DOHH2 (cell line): ENCODE data around the gene MEF2A.

Experiments used
- H3F3A ChIP-seq: fragments of 200-600 bp; sonication (generic), shearing (Covaris generic); 2 replicates; pipeline ENCODE4 v1.6.0; 2016; ENCODE audit warnings: antibody characterized with exemption, mild to moderate bottlenecking; ENCODE audit not compliant: control insufficient read depth, insufficient read depth
- H3K27ac ChIP-seq: fragments of 200-600 bp; sonication (generic); 2 replicates; pipeline ENCODE4 v1.5.1; 2014; ENCODE audit warnings: low read depth, mild to moderate bottlenecking, low read length, moderate library complexity
- H3K27me3 ChIP-seq: fragments of 200-600 bp; sonication (generic); 2 replicates; pipeline ENCODE4 v1.6.1; 2014; ENCODE audit warnings: mild to moderate bottlenecking, low read length, mixed read lengths; ENCODE audit not compliant: control insufficient read depth
- H3K36me3 ChIP-seq: fragments of 200-600 bp; sonication (generic); 2 replicates; pipeline ENCODE4 v1.6.1; 2014; ENCODE audit warnings: mild to moderate bottlenecking, low read length, moderate library complexity, mixed read lengths; ENCODE audit not compliant: control insufficient read depth
- H3K4me1 ChIP-seq: fragments of 200-600 bp; sonication (generic); 2 replicates; pipeline ENCODE4 v1.6.1; 2014; ENCODE audit warnings: mild to moderate bottlenecking, low read length, mixed read lengths; ENCODE audit not compliant: control insufficient read depth
- H3K4me2 ChIP-seq: fragments of 200-600 bp; sonication (generic); 2 replicates; pipeline ENCODE4 v1.6.0; 2014; ENCODE audit warnings: mild to moderate bottlenecking, low read length, moderate library complexity
- H3K4me3 ChIP-seq: fragments of 200-600 bp; sonication (generic); 2 replicates; pipeline ENCODE4 v1.5.1; 2014; ENCODE audit warnings: mild to moderate bottlenecking, low read length, mixed read lengths
- H3K79me2 ChIP-seq: fragments of 200-600 bp; sonication (generic); 2 replicates; pipeline ENCODE4 v1.6.1; 2014; ENCODE audit warnings: mild to moderate bottlenecking, low read length, mixed read lengths; ENCODE audit not compliant: control insufficient read depth
- H3K9me2 ChIP-seq: fragments of 200-600 bp; sonication (generic); replicated peaks from 2 replicates; pipeline ENCODE4 v1.6.1; 2014; ENCODE audit warnings: mild to moderate bottlenecking, low read length, mixed read lengths; ENCODE audit not compliant: control insufficient read depth
- H3K9me3 ChIP-seq: fragments of 200-600 bp; sonication (generic); 2 replicates; pipeline ENCODE4 v1.6.1; 2014; ENCODE audit warnings: antibody characterized with exemption, low read length, mixed read lengths; ENCODE audit not compliant: control insufficient read depth, insufficient read depth
- H4K20me1 ChIP-seq: fragments of 200-600 bp; sonication (generic); 2 replicates; pipeline ENCODE4 v1.6.0; 2014; ENCODE audit warnings: low read depth, mild to moderate bottlenecking, antibody characterized with exemption, low read length, moderate library complexity; ENCODE audit not compliant: control insufficient read depth, insufficient read depth
- CTCF ChIP-seq: fragments of 200-600 bp; sonication (generic); IDR thresholded peaks from one replicate; pipeline ENCODE4 v1.5.1; 2014; ENCODE audit warnings: antibody characterized with exemption, mild to moderate bottlenecking, low read depth, low read length; ENCODE audit not compliant: poor library complexity, severe bottlenecking
- EZH2phosphoT487 ChIP-seq: fragments of 200-600 bp; sonication (generic); IDR thresholded peaks from 2 replicates; pipeline ENCODE4 v1.6.1; 2017; ENCODE audit warnings: borderline replicate concordance, mild to moderate bottlenecking, antibody characterized with exemption, low read length, moderate library complexity, mixed read lengths

MEF2A gene

GRCh38 chr15:99574048-99574447, 8.3 kb downstream of the MEF2A start:
- H3K27ac ChIP-seq: no peak overlapping the region
- peaks cover 63% of the 10 kb centered on the region for H3K36me3 ChIP-seq
- H3K4me1 ChIP-seq: peaks cover 11% of the 10 kb centered on the region
- no peaks in the 10 kb centered on the region for H3K9me3 ChIP-seq
- no peaks in the 10 kb centered on the region for H3K27me3 ChIP-seq
- H3K4me3 ChIP-seq: no peak overlapping the region
- no peak overlapping the region for H3K4me2 ChIP-seq
- no peaks in the 10 kb centered on the region for H3K9me2 ChIP-seq
- H3F3A ChIP-seq: no peaks in the 10 kb centered on the region
- TF ChIP-seq EZH2phosphoT487: no peak
- no peak for TF ChIP-seq CTCF
- H4K20me1 ChIP-seq: peaks cover 28% of the 10 kb centered on the region; the same call in 1 of the 2 replicates
- H3K79me2 ChIP-seq: peaks cover 100% of the 10 kb centered on the region

DNA sequence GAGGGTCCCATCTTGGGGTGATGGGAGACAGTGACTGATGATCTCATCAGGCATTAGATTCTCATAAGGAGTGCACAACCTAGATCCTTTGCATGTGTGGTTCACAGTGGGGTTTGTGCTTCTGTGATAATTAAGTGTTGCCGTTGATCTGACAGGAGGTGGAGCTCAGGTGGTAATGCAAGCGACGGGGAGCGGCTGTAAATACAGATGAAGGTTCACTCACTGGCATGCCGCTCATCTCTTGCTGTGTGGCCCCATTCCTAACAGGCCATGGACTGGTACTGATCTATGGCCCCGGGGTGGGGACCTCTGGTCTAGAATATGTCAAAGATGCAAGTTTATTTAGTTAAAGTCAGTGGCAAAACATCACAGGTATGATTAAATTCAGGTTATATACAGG, 8.7 kb downstream of the MEF2A start:
- H3K27ac ChIP-seq: no peak overlapping the region
- peaks cover 25% of the 10 kb centered on the region; the same call in 1 of the 2 replicates for H4K20me1 ChIP-seq
- peaks cover 100% of the 10 kb centered on the region for H3K79me2 ChIP-seq
- no peak overlapping the region for H3K4me3 ChIP-seq
- peaks cover 59% of the 10 kb centered on the region for H3K36me3 ChIP-seq
- H3K9me2 ChIP-seq: no peaks in the 10 kb centered on the region
- no peaks in the 10 kb centered on the region for H3K27me3 ChIP-seq
- no peaks in the 10 kb centered on the region for H3K9me3 ChIP-seq
- peaks cover 7% of the 10 kb centered on the region; the same call in 1 of the 2 replicates for H3K4me1 ChIP-seq
- no peak overlapping the region for H3K4me2 ChIP-seq
- TF ChIP-seq EZH2phosphoT487: no peak
- no peak for TF ChIP-seq CTCF
- no peaks in the 10 kb centered on the region for H3F3A ChIP-seq

DNA sequence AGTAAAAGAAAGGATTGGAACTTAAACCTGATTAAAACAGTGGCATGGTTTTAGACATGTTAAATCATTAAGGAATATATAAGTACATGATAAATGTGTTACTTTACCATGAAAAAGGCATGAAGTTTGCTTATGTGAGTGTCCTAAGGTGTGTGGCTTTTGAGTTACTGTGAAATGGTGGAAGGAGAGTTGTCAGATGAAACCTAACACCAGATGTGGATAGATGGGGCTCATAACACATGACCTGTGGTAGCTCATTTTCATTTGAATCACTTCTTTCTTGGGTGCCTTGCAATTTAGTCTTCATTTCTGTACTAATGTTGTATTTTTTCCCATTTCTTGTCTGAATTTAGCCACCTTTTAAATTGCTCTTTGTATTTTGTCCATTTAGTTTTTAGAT, 13.0 kb downstream of the MEF2A start:
- Histone ChIP-seq H3K9me3 (peaks cover 1% of the 10 kb centered on the region; the same call in 1 of the 2 replicates), H3F3A (0 out of 2 replicates have a peak, but pooled peaks cover 3% of the 10 kb centered on the region), H3K27me3 (no peaks in the 10 kb centered on the region), H3K79me2 (peaks cover 100% of the 10 kb centered on the region), H3K4me1 (0 out of 2 replicates have a peak, but pooled peaks cover 4% of the 10 kb centered on the region), H3K4me3 (no peak overlapping the region), H3K9me2 (no peaks in the 10 kb centered on the region), H4K20me1 (0 out of 2 replicates have a peak, but pooled peaks cover 11% of the 10 kb centered on the region), H3K36me3 (peaks cover 60% of the 10 kb centered on the region), H3K27ac (no peak overlapping the region), H3K4me2 (no peak overlapping the region)
- TF ChIP-seq EZH2phosphoT487 (no peak), CTCF (no peak)
